HepG2 (cell line): ENCODE data around the gene STC2. TPM values are rescaled to one million over a fixed set of nuclear protein-coding genes. Genes with fewer than 3 reads are reported as not detected.

Experiments
- HOXA3 ChIP-seq: sonication (generic); formaldehyde crosslinking; IDR thresholded peaks from 2 replicates; pipeline ENCODE4 v1.5.0; 2020; ENCODE audit warnings: missing genetic modification reagents
- RFXAP ChIP-seq: sonication (generic); formaldehyde crosslinking; IDR thresholded peaks from 2 replicates; pipeline ENCODE4 v1.4.0; 2020; ENCODE audit warnings: missing genetic modification reagents, borderline replicate concordance
- SAP130 ChIP-seq: IDR thresholded peaks from 2 replicates; pipeline ENCODE4 v1.6.1; 2016; ENCODE audit warnings: low read depth
- SP4 ChIP-seq: sonication (generic); formaldehyde crosslinking; IDR thresholded peaks from 2 replicates; pipeline ENCODE4 v1.8.1; 2023; ENCODE audit warnings: mild to moderate bottlenecking, missing genetic modification reagents
- TP53 ChIP-seq: sonication (generic); formaldehyde crosslinking; conservative IDR thresholded peaks from 2 replicates; pipeline ENCODE4 v1.4.0; 2020; ENCODE audit warnings: missing genetic modification reagents
- YY1 ChIP-seq: IDR thresholded peaks from 2 replicates; pipeline ENCODE4 v1.6.1; 2011; ENCODE audit warnings: low read length, low read depth, moderate library complexity, mild to moderate bottlenecking; ENCODE audit not compliant: insufficient read depth, insufficient replicate concordance
- ZNF678 ChIP-seq: sonication (generic); formaldehyde crosslinking; IDR thresholded peaks from 2 replicates; pipeline ENCODE4 v1.4.0; 2020; ENCODE audit warnings: mild to moderate bottlenecking, missing genetic modification reagents
- ZNF687 ChIP-seq: sonication (generic); formaldehyde crosslinking; IDR thresholded peaks from 2 replicates; pipeline ENCODE4 v1.5.1; 2020; ENCODE audit warnings: mild to moderate bottlenecking, missing genetic modification reagents, moderate library complexity
- ZNF772 ChIP-seq: sonication (generic); formaldehyde crosslinking; IDR thresholded peaks from 2 replicates; pipeline ENCODE4 v1.5.0; 2020; ENCODE audit warnings: mild to moderate bottlenecking, missing genetic modification reagents
- polyA plus RNA-seq, 8 experiments: library from polyadenylated mRNA; depleted of rRNA in 3 of 8; stranded (reverse) in 7 of 8; unstranded in 1 of 8; fragments of >200 nt; fragmentation: Illumina TruSeq in 4 of 8; extraction: Trizol in 4 of 8; gene quantifications; 2 replicates each; pipeline versions ENCODE4 v1.2.1 to v1.2.3, GENCODE V29; 2011 to 2016; ENCODE audit warnings: low read depth in 4 of 8, missing spikeins in 1 of 8, mixed read lengths in 1 of 8; ENCODE audit not compliant: insufficient read depth in 1 of 8
- total RNA-seq, 5 experiments: library from RNA; depleted of rRNA; stranded (reverse); fragments of >200 nt; fragmentation: Illumina TruSeq; extraction: Trizol; gene quantifications; 2 replicates each; pipeline ENCODE4 v1.2.3, GENCODE V29; 2016; ENCODE audit warnings: low read depth in 1 of 5

STC2 gene
- total and polyA plus RNA-seq, 2 of the 13 experiments (the other 11 are each of a cell fraction or from before 2014, with no cell fraction given): 27.1 to 69.2 TPM

GRCh38 chr5:173291722-173292658, 36.2 kb downstream of the STC2 start (continued):
- peak; percentile 23; the same call in 1 of the 2 replicates for TF ChIP-seq ZNF687 (CRISPR knock-in tag)
- TF ChIP-seq SAP130 (CRISPR knock-in tag): 0 out of 2 replicates have a peak, but pooled peaks have one; percentile 10
- TF ChIP-seq HOXA3 (CRISPR knock-in tag): no peak
- 0 out of 2 replicates have a peak, but pooled peaks have one; percentile 15 for TF ChIP-seq RFXAP (CRISPR knock-in tag)
- TF ChIP-seq YY1: peak; percentile 24
- peak; percentile 96 for TF ChIP-seq TP53 (CRISPR knock-in tag)
- TF ChIP-seq ZNF678 (CRISPR knock-in tag): peak; percentile 98; the same call in 1 of the 2 replicates
- TF ChIP-seq SP4 (CRISPR knock-in tag): peak; percentile 47; the same call in 1 of the 2 replicates
- 0 out of 2 replicates have a peak, but pooled peaks have one; percentile 23 for TF ChIP-seq ZNF772
